ENCODE data around the gene FTO.

FTO gene

DNA sequence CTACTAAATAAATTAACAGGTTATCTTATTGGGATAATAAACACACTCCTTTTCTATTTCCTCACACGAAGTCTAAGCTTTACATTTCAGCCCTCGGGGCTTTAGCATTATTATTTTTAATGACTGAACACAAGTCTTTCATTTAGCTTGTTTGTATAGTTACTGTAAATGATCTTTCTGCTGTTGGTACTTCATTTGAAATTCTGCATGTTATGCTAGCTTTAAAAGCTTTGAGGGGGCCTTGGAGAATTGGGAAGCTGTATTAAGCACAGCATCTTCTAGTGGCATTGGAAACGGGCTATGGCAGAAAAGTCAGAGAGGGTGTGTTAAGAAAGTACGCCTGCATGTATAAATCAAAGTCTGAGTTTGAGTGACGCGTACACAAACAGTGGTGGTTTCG is 243.7 kb downstream of the FTO start:
- DNase-seq = no peak

- no peak for DNase-seq
Observed at GRCh38 chr16:53948326-53948725, 244.4 kb downstream of the FTO start.

DNA sequence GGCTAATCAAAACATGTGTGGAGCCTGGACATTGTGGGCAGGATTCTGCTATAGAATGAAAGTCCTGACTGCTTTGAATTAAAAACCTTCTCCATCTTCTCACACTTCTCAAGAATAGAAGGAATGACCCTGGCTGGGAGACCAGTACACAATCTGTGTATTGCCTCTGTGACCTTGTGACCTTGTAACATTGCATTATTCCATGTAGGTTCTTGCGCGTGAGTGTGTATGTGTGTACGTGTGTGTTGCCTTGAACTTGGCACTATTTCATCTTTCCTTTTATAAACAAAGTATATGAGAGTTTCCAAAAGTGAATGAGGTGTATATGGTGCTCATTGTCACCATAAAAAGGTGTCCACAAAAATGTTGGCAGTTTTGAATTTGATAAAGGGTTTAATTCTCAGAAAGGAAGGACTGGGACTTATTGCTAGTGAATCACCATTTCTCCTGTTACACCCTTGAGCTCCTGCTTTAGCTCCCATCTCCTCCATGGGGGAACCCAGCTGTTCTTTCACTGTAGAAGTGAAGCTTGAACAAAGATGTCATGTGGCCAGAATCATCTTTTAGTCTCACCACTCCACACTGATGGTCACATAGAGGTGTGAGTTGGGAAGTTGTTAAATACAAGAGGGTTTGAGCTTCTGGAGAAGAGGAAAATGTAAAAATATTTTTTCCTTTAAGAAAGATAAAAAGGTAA is 244.9 kb downstream of the FTO start:
- DNase-seq = no peak

DNA sequence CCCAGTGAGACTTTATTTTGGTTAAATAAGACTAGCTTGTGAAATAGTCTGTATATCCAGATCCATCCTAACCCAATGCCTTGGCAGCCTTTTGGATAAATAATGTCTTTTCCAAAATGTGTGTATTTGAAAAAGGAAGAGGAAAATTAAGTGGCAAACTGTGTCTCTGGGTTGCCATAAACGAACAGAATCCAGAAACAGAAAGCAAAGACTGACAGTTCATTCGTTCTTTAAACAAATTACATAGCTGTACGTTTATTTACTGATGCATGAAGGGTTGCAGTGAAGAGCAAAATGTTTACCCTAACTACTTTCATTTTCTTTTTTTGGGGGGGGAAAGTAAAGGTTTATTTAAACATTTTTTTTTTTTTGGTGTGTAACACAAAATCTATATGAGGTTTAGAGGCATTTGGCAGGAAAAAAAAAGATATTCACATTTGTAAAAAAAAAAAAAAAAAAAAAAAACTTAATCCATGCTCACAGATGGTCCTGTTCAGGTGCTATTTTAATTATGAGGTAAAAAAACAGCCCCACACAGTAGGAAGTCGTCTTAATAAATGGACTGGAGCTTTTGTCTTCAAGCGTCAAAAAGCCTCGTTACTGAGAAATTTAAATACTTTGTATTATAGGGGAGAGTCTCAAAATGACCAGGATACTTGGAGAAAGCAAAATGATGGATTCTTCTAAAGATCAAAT is 245.9 kb downstream of the FTO start:
- no peak for DNase-seq

- no peak for DNase-seq
Observed at GRCh38 chr16:53950677-53951076, 246.7 kb downstream of the FTO start.

DNA sequence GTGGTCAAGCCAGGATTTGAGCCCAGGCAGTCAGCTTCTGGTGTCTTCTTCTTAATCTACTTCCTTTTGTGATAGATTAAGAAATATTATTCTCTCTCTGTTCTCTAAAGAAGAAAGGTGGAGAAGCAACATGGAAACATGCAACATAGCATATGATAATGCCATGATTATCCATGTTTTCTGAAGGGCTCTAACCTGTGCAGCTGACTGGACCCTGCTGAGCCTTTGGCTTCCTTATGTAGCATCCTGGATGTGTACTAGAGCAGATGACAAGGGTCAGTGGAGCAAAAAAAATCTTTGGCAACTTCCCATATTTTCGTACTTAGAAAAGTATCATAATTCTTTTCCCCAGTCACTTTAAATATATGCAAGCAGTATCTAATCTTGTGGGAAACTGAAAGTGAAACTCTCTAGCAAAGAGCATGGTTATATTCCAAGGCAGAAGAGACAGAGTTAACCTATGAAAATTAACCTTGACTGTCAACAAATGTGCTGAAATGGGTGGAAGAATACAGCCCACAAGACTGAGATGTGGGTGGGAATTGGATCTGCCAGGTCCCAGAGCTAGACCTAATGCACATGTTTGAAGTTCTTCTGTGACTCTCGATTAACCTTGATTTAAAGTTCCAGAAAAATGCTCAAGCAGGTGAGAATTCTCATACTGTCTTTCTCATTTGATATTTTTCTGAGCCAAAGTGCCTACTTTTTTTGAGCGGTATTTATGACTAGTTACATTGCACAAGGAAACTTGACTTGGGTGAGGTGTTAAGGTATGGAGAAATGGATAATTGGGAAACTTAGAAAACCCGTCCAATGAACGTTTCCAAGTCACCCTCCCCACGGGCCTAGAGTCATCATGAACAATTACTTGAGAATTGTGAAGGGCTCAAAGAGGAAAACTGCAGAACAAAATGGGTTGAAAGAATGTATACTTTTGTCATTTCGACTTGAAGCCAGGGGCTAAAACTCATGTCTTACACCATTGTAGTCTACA is 248.6 kb downstream of the FTO start:
- no peak for DNase-seq

- no peak for DNase-seq
Observed at GRCh38 chr16:53953336-53953735, 249.4 kb downstream of the FTO start.

DNA sequence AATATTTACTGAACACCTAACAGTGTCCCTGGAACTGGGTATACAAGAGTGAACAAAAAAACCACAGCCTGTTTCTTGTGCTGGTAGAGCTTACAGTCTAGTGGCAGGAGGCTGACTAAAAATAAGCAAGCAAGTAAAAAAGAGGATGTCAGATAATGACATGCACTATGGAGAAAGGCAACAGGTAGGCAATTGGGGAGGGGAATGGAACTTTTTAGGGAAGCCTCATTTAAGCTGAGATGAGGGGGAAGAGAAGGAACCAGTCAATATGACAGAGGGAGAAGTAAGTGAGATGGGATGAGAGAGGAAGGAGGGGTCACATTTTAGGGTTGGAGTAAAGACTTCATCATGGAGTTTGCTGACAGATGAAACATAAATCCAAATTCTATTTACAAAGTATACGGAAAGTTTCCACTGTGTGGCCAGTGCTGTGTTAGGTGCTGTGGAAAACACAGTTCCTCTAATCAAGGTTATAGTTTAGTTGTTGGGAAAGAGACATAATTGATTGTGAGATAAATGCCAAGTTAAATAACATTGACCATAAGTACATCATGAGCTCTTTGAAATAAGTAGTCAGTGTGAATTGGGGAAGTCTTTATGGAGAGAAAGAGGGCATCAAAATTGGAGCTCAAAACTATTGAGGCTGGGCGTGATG is 251.4 kb downstream of the FTO start:
- no peak for DNase-seq

GRCh38 chr16:53958341-53958880 is 254.5 kb downstream of the FTO start:
- DNase-seq = no peak

DNA sequence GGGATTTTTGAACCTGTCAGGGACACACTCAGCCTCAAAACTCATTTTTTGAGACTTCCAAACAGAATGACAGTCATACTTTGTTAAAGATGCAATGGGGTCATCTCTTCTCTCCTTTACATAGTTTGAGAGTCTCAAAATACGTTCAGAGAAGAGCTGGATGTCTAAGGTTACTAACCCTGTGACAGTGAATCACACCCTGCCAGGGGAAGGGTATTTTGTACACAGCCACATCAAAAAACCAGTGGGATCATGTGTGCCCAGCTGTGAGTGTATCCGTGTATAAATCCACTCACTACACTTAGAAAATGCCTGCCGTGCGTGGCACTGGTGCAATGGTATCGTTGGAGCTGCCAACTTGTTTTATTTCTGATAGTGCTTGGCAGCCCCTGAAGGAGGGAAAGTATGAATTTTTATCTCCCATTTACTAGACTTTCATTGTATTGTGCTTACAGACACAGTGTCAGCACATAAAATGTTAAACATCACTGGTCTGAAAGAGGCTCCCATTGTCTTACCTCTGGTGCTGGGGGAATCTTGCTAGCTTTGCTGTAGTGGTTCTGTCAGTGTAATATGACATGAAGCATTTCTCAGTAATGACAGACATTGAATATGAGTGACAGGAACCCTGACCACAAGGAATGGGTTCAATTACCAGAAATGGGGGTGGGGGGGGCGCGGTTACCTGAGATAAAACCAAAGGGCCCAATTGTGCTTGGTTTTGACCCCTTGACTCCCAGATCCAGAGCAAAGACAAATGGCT is 256.3 kb downstream of the FTO start:
- no peak for DNase-seq

GRCh38 chr16:53960954-53961616 is 257.1 kb downstream of the FTO start:
- DNase-seq = no peak

DNA sequence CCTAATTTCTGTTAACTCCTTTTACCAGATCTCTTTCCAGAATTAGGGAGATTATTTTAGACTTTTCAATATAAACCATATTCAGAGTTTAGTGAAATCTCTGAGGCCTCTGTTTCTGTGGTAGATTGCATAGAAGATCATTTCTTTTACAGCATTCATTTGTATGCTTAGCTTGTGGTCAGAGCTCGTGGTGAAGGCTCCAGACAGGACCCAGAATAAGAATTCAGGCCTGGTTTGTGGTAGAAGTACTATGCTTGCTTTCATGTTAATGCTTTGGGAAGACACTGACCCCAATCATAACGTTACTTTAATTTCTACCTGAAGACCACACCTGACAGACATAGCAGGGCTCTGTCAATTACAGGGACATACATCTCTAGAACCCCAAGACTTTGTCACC is 258.1 kb downstream of the FTO start:
- no peak for DNase-seq

GRCh38 chr16:53964145-53964790 is 260.3 kb downstream of the FTO start:
- DNase-seq = no peak

- DNase-seq = no peak
Observed at GRCh38 chr16:53966821-53967571, 263.0 kb downstream of the FTO start.

GRCh38 chr16:53967572-53967971 is 263.6 kb downstream of the FTO start:
- no peak for DNase-seq

GRCh38 chr16:53968454-53968853 is 264.5 kb downstream of the FTO start:
- DNase-seq = no peak

- no peak for DNase-seq
Observed at GRCh38 chr16:53968896-53969295, 264.9 kb downstream of the FTO start.

GRCh38 chr16:53971616-53972015 is 267.7 kb downstream of the FTO start:
- DNase-seq = no peak

GRCh38 chr16:53973021-53973420 is 269.1 kb downstream of the FTO start:
- DNase-seq = no peak

- no peak for DNase-seq
Observed at GRCh38 chr16:53974484-53975080, 270.6 kb downstream of the FTO start.
